GM21390 (cell line): Measurements from ENCODE around the gene CBFB.
"Not testable (repeated sequence)": the region's sequence is repeated elsewhere in the genome, so short reads cannot be mapped to it uniquely, and the experiment has no call there.

ENCODE experiments used
- ATAC-seq: cut with Tn5 transposase; IDR thresholded peaks from one replicate; pipeline ENCODE4 v1.9.1; 2021; ENCODE audit not compliant: unreplicated experiment

Gene CBFB

DNA sequence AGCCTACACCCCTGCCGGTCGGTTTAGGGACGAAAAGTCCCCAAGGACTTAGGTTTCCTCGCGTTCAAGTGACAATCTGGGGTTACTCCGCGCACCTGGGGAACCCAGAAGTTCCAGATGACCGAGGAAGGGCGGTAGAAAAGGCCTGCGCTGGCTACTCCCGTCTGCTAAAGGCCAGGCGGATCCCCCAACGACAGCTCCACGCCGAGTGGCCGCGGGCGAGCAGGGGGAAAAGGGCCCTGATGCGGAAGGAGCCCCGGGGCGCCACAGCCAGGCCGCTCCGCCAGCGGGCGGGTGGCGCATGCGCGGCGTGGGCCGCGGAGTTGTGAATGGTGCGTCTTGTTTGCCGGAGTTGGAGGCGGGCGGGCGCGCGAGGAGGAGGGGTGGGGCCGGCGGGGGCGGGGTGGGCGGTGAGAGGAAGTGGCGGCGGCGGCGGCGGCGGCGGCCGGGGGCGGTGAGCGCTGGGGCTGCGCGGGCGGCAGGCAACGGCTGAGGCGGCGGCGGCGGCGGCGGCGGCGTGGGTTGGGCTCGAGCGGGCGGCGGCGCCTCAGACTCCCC, at the start of gene CBFB:
TSS of gene CBFB (plus strand) at position 454 of the 558 bp plus-strand sequence. CDS start 259 bp downstream, outside the sequence.
- ATAC-seq: peak; percentile 64

DNA sequence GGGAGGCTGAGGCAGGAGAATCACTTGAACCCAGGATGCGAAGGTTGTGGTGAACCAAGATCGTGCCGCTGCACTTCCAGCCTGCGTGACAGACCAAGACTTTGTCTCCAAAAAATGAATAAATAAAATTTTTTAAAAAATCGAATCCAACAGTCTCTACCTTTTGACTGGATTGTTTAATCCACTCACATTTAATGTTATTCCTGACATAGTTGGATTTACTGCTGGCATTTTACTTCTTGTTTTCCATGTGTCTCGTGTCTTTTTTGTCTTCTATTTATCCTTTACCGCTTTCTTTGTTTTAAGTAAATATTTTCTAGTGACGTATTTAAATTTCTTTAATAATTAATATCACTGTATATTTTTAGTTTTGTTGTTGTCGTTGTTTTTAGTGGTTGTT, 45.9 kb upstream of the CBFB start:
- ATAC-seq: no peak

DNA sequence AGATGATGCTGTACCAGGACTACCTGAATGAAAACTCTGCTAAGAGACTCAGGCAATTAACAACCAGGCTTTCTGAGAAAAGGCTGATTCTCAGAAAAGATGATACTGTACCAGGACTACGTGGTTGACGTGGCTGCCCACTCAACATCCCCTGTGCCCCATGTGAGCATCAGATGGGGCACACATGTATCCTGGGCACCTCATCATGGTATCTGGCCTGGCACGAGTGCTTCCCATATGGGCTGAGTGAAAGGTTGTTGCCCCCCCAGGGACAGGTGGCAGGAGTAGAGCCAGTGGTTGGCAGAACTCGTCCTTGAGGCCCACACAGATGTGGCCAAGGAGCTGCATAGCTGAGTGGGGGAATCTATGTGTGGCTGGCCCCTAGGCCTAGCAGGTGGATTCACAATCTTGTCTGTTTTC, 44.0 kb upstream of the CBFB start:
- no peak for ATAC-seq

DNA sequence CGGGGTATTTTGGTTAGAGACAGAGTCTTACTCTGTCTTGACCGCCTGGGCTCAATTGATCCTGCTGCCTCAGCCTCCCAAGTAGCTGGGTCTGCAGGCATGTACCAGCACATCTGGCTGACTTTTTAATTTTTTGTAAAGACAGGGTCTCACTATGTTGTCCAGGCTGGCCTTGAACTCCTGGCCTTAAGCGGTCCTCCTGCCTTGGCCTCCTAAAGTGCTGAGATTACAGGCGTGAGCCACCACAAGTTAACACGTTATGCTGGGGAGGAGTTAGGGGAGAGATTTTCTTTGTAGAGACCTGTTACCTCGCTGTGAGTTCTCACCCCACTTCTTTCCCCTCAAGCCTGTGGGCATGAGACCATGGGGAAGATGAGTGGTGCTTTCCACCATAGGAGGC, 42.4 kb upstream of the CBFB start:
- no peak for ATAC-seq

DNA sequence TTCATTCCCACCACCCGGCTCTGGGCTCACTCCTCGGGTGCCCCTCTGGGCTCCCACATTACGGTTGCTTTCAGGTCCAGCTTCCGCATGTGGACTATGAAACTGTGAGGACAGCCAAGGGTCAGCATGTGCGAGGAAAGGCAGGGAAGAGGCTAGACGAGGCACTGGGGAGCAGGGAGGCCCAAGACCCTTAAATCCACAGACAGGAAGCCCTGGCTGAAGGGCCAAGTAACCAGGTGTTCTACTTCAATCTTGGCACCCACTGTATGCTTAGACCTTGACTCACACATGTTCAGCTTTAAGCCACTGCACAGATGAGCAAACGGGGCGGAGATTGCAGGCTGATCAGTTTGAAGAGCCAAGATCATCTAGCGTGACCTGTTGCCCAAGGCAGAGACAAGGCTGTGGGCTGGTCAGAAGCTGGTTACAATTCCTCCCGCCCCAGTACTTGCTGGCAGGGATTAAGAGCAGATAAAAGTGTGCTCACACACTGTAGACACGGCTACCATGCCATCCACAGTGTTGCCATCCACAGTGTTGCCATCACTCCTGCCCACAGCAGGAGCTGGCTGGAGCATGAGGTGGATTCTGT, 40.7 kb upstream of the CBFB start, which contains the start of gene CES4A:
TSS of gene CES4A (plus strand) at position 393 of the 592 bp plus-strand sequence. CDS start at position 577, 184 bp downstream.
- no peak for ATAC-seq

DNA sequence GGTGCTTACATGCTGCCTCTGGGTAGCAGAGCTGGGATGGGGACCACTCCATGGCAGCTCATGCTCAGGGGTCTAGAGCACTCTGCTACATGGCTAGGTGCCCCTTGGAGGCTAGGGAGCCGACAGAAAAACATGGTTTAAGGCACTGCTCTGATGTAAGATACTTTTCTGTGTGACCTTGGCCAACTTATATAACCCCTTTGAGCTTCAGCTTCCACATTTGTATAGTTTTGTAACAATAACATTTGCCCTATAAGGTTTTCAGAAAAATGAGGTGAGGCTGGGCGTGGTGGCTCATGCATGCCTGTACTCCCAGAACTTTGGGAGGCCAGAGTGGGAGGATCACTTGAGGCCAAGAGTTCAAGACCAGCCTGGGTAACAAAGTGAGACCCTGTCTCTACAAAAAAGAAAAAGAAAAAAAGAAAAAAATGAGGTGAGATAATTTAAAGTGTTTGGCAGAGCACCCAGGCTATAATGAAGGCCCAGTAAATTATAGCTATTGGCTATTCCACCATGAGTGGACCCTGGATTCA, 37.3 kb upstream of the CBFB start:
- no peak for ATAC-seq

DNA sequence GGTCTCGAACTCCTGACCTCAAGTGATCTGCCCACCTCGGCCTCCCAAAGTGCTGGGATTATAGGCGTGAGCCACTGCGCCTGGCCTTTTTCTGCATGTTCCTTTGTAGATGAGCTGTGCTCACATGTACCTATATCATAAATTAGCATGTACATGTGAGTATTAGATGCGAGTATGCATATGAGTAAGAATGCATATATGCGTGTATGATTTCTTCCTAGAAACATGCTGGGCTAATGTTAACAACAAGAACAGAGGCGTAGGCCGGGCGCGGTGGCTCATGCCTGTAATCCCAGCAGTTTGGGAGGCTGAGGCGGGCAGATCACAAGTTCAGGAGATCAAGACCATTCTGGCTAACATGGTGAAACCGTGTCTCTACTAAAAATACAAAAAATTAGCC, 35.4 kb upstream of the CBFB start:
- ATAC-seq: not testable (repeated sequence)

DNA sequence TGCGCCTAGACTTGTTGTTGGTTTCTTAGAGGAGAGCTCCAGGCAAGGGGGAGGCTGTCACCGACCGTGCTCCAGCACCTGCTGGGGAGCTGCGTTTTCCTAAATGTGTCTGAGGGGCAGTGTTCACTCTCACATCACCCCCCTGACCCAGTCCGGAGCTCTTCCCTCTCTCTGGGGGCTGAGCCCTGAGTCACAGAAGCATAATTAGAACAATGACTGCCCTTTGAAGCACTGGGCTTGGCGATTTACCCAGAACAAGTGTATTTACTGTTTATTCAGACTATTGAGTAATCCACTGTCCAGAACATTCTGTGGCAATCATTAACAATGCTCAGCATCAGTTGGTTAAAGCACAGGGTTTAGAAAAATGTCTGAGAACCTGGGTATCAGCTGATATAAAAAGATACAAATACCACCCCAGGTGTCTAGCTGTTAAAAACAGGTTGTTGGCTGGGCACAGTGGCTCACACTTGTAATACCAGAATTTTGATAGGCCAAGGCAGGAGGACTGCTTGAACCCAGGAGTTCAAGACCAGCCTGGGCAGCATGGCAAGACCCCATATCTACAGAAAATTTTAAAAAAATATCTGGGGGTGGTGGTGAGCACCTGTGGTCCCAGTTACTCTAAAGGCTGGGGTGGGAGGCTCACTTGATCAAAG, 32.5 kb upstream of the CBFB start:
- ATAC-seq: no peak

DNA sequence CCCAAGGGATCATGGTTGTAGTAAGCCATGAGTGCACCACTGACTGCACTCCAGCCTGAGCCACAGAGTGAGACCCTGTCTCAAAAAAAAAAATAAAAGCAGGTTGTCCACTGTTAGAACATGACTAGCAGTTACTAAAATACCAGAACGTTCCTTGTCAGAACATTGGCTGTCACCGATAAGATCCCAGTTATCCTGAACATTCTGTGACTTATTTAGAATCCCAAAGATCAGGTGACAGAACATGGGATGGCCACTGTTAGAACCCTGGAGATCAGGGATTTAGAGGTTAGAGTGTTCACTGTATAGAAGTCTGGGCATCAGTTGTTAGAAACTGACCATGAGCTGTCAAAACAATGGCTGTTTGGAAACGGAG, 32.0 kb upstream of the CBFB start:
- ATAC-seq: no peak

DNA sequence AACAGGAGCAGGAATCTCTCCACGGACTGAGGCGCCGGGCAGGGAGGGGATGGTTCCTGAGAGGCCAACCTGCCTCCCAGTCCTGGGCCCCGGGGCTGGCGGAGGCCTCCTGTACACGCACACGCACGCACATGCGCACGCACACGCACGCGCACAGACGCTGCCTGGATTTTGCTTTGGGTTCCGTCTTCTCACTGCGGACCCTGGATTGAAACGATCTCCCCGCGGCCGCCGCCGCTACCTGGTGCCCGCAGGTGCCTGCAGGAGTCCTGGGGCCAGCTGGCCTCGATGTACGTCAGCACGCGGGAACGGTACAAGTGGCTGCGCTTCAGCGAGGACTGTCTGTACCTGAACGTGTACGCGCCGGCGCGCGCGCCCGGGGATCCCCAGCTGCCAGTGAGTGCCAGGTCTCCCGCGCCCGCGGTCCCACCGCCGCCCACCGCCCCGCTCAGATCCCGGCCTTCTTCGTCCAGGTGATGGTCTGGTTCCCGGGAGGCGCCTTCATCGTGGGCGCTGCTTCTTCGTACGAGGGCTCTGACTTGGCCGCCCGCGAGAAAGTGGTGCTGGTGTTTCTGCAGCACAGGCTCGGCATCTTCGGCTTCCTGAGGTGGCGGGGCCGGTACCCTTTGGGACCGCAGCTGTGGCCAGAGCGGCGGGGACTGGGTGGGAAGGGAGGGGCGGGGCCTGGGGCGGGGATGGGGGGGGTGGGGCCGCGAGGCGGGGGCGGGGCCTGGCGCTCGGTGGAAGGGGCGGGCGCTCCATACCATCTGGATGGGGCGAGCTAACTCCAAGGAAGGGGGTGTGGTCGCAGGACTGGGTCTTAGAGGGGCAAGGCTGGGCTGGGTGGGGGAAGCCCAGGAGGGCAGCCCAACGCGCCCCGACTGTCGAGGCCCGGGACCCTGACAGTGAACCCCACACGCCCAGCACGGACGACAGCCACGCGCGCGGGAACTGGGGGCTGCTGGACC, 28.3 kb upstream of the CBFB start:
- ATAC-seq: no peak

DNA sequence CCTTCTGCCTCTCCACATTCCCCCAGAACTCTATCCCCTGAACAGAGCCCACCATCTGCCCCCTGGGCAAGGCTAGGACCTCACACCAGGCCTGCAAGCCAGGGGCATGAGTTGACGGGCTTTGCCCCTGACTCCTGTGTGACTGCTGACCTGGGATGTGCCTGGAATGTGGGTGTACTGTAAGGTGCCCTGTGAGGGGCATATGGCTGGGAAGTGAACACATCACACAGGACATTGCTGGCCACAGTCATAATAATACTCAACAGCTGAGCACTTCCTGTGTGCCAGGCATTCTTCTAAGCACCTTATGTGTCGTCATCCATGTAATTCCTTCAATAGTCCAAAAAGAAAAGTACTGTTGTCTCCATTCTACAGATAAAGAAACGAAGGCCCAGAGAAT, 27.2 kb upstream of the CBFB start:
- no peak for ATAC-seq

DNA sequence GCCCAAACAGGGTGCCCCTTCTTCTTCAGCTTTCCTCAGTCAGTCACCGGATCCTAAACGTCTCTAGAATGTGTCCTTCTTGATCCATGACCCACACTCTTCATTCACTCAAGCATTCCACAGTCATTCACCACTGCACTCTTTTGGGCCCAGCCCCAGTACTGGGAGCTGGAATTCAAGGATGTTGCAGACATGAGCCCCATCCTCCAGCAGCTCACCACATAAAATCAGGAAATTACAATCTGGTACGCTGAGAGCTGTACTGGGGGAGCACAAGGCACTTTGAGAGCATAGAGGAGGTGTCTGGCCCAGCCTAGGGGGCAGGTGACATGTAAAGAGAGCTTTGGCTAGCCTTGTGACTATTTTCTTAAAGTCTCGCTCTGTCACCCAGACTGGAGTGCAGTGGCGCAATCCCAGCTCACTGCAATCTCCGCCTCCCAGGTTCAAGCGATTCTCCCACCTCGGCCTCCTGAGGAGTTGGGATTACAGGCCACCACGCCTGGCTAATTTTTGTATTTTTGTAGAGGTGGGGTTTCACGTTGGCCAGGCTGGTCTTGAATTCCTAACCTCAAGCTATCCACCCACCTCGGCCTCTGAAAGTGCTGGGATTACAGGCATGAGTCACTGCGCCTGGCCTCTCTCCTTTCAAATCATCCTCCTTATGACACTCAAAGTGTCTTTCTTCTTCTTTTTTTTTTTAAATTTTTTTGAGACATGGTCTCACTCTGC, 21.9 kb upstream of the CBFB start:
- no peak for ATAC-seq

DNA sequence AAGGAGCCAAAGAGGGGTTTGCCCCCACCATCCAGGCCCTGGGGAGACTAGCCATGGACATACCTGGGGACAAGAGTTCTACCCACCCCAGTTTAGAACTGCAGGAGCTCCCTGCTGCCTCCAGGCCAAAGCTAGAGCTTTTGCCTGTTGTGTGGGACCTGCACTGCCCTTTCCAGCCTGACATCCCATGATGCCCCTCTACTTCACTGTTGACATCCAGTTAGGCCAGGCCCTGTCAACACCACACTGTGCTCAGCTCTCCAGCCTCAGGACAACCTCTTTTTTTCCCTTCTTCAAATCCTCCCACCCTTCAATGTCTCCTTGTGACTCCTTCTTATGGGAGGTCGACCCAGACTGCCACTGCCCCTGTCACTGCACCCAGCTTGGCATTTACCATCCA, 19.8 kb upstream of the CBFB start:
- no peak for ATAC-seq

DNA sequence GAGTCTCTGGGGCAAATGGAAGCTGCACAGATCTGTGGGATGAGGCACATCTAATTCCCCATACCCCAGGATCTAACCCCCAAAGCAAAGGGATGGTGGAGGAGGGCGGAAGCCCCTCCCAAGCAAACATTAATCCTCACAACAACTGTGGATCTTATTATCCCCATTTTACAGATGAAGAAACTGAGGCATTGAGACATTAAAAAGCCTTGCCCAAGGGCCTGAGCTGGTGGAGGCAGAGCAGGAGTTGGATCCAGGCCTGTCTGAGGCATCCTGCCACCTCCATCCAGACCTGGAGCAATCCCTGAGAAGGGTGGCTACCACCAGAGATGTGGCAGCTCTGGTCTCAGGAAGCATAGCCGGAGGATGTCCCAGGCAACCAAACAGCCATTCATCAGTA, 17.7 kb upstream of the CBFB start:
- no peak for ATAC-seq

DNA sequence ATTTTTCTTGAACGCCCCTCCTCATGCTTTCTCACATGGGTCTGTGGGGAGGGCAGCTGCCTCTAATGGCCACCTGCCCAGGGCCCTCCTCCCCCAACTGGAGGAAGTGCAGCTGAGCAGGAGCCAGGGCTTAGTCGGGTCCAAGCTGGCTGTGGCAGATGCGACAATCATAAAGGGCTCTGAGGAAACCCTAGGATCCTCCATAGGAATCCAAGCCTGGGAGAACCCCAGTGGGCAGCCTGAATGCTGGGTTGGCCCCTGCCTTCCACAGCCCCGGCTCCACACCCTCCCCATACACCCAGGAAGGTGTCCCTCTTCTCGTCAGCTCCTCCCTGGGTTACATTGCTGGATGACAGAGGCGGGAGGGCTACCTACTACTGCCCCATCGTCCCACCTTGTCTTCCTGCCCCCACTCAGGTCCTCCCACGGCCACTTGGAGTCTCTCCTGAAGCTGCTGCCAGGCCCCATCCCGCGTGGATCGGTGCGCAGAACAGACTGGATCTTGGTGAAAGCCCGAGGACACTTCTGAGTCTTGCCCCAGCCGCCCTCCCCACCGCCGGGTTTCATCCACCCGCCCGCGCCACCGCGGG, 15.6 kb upstream of the CBFB start:
- ATAC-seq: no peak

DNA sequence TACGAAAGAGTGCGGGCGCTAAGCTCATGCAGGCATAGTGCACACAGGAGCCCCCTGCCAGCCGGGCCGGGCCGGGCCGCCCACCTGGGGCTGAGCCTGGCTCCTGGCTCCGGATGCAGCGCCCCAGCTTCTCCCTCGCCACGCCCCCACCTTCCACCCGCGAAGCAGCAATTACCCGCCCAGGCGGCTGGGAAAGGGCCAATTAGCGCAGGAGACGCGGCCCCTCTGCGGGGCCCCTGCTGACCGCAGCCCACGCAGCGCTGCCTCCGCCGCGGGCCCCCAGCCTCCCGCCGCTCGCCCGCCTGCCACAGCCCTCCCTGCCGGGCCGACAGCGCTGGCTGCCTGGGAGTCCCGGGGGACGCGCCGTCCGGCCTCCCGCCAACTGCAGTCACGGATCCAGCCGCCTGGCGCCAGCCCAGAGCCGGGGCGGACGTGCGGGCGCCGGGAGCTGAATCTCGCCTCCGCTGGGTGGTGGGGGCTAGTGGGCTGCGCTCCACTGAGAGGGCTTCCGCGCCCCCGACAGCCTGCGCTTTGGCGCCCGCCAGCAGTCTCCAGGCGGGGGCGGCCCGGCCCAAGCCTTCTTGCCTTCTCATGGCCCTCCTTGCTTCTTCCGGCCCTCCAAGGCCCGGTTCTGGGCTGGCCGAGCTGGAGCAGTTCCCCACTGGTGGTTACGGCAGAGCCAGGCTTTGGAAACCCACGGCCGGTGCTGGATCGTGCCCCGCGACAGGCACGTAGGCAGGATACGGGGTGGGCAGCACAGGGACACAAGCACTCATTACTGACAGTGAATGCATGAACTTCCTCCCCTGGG, 14.9 kb upstream of the CBFB start:
- peak; percentile 55 for ATAC-seq

DNA sequence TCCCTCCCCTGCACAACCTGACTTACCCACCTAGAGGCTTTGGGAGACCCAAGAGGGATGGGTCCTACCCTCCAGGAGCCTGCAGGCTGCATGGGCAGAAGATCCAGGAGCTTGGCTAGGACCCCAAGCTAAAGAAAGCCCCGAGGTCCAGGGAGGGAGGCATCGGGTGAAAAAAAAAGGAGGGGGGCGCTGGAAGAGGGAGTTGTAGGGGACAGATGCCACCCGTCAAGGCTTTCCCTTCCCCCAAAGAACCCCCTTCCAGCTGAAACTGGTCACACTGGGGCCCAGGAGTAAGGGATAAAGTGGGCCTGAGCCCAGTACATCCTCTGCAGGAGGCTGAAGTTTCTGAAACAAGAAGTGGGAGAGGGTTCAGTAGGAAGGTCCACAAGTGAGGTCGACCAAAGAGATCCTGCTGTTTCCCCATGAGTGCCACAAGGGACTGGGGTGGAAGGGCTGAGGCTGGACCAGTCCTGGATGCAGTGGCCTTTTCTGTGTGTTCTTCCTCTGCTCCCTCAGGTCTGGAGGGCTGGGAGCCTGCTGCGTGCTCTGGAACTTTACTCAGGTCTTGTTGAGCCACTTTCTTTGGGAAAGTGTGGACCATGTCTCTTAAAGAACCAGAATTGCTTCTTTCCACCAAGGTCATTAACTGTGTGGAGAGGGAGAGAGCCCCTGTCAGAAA, 14.2 kb upstream of the CBFB start:
- no peak for ATAC-seq

DNA sequence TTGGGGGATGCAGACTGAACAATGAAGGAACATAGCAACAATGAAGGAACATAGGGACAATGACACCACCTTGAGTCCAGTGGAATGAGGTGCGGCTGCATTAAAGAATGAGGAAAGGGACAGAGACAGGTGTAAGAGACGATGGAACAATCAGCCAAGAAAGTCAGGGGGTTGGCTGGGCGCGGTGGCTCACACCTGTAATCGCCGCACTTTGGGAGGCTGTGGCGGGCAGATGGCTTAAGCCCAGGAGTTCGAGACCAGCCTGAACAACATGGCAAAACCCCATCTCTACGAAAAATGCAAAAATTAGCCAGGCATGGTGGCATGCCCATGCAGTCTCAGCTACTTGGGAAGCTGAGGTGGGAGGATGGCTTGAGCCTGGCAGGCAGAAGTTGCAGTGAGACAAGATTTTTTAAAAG, 13.6 kb upstream of the CBFB start:
- no peak for ATAC-seq

DNA sequence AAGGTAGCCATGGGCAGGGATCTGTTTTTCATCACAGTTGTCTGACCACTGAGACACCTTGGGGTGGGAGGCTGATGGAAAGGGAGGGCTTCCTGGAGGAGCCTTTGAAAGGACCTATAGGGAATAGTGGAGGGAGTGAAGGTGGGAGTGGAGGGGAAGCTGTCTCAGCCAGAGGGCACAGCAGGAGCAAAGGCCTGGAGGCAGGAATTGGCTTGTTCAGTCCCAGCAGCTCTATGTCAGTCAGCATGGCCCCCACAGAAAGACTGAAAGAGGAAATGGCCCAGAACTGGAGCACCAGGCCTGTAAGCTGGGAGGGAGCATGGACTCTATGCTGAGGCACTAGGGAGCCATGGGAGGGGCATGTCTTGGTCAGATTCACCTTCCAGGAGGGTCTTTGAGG, 12.8 kb upstream of the CBFB start:
- ATAC-seq: no peak
